ENCODE results near the gene PRKCE.
A peak's percentile ranks its signal among the peaks of the same experiment; 100 is the strongest.

PRKCE gene

DNA sequence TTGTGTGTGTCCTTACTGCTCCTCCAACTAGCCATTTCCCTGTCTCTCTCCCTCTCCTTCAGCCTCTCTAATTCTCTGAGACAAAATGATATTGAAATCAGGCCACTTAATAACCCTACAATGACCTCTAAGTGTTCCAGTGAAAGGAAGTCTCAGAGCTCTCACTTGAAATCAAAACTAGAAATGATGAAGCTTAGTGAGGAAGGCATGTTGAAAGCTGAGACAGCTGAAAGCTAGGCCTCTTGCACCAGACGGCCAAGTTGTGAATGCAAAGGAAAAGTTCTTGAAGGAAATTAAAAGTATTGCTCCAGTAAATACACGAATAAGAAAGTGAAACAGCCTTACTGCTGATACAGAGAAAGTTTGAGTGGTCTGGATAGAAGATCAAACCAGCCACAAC is 72.9 kb downstream of the PRKCE start:
- H3K36me3 ChIP-seq (ENCODE audit: control insufficient read depth, insufficient read depth, low read length): no peaks in the 10 kb centered on the region

DNA sequence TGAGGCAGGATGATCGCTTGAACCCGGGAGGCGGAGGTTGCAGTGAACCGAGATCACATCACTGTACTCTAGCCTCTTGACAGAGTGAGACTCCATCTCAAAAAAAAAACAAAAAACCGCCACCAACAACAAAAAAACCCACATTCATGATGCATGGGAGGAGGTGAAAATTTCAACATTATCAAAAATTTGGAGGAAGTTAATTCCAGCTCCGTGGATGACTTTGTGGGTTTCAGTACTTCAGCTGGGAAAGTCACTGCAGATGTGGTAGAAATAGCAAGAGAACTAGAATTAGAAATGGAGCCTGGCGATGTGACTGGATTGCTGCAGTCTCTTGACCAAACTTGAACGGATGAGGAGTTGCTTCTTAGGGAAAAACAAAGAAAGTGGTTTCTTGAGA is 74.3 kb downstream of the PRKCE start:
- Histone ChIP-seq H2AK5ac (ENCODE audit: low read length) (no peak overlapping the region), H3K27me3 (ENCODE audit: insufficient read depth, low read length, poor library complexity) (no peaks in the 10 kb centered on the region), H3K23ac (ENCODE audit: low read length) (no peak overlapping the region), H4K5ac (ENCODE audit: low read length) (no peak overlapping the region), H4K8ac (ENCODE audit: low read depth, low read length) (no peak overlapping the region), H3K27ac (ENCODE audit: low read depth, low read length) (no peak overlapping the region), H3K4ac (ENCODE audit: low read depth, low read length) (no peak overlapping the region), H3K4me2 (ENCODE audit: low read length) (no peak overlapping the region), H3K79me1 (ENCODE audit: low read length) (no peaks in the 10 kb centered on the region), H3K56ac (ENCODE audit: low read length) (no peak overlapping the region), H2BK15ac (replicated peaks; ENCODE audit: low read depth) (no peak overlapping the region), H3K18ac (ENCODE audit: low read length) (no peak overlapping the region), H3K4me3 (ENCODE audit: low read length) (no peak overlapping the region), H3K36me3 (ENCODE audit: control insufficient read depth, insufficient read depth, low read length) (no peaks in the 10 kb centered on the region), H3K79me2 (ENCODE audit: control insufficient read depth, insufficient read depth, low read length) (no peaks in the 10 kb centered on the region), H2BK5ac (ENCODE audit: low read length) (no peak overlapping the region), H3K9ac (ENCODE audit: low read length) (no peak overlapping the region), H3K4me1 (ENCODE audit: control insufficient read depth, low read depth, low read length) (no peaks in the 10 kb centered on the region), H2BK120ac (ENCODE audit: low read depth, low read length) (no peak overlapping the region)
- no peak for DNase-seq
- no CpG with 5 or more reads among the region's 8 CpGs for WGBS (ENCODE audit: extremely low coverage, insufficient coverage, low lambda C conversion rate)

More for the DNA sequence above, 72.9 kb downstream of the PRKCE start:
- no peak overlapping the region for H2BK120ac ChIP-seq (ENCODE audit: low read depth, low read length)
- no peak overlapping the region for H3K18ac ChIP-seq (ENCODE audit: low read length)
- no peak overlapping the region for H3K4me3 ChIP-seq (ENCODE audit: low read length)
- H2BK5ac ChIP-seq (ENCODE audit: low read length): no peak overlapping the region
- H3K4ac ChIP-seq (ENCODE audit: low read depth, low read length): no peak overlapping the region
- no peak overlapping the region for H4K8ac ChIP-seq (ENCODE audit: low read depth, low read length)
- H3K27me3 ChIP-seq (ENCODE audit: insufficient read depth, low read length, poor library complexity): no peaks in the 10 kb centered on the region
- H2AK5ac ChIP-seq (ENCODE audit: low read length): no peak overlapping the region
- no peaks in the 10 kb centered on the region for H3K79me1 ChIP-seq (ENCODE audit: low read length)
- H3K79me2 ChIP-seq (ENCODE audit: control insufficient read depth, insufficient read depth, low read length): no peaks in the 10 kb centered on the region
- no peak overlapping the region for H2BK15ac ChIP-seq (replicated peaks; ENCODE audit: low read depth)
- no peak overlapping the region for H3K27ac ChIP-seq (ENCODE audit: low read depth, low read length)
- H3K56ac ChIP-seq (ENCODE audit: low read length): no peak overlapping the region
- no peak for DNase-seq
- H3K4me2 ChIP-seq (ENCODE audit: low read length): no peak overlapping the region
- H3K9ac ChIP-seq (ENCODE audit: low read length): no peak overlapping the region
- no peaks in the 10 kb centered on the region for H3K4me1 ChIP-seq (ENCODE audit: control insufficient read depth, low read depth, low read length)
- no peak overlapping the region for H4K5ac ChIP-seq (ENCODE audit: low read length)
- WGBS (ENCODE audit: extremely low coverage, insufficient coverage, low lambda C conversion rate): no CpG with 5 or more reads among the region's 2 CpGs
- no peak overlapping the region for H3K23ac ChIP-seq (ENCODE audit: low read length)

DNA sequence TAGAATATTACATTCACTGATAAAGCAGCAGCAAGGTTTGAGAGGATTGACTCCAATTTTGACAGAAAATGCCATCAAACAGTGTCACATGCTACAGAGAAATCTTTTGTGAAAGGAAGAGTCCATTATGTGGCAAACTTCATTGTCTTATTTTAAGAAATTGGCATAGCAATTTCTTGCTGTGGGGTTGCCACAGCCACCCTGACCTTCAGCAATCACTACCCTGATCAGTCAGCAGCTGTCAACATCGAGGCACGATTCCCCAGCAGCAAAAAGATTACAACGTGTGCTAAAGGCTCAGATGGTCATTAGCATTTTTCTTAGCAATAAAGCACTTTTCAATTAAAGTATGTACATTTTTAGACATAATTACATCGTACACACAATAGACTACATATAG is 74.7 kb downstream of the PRKCE start:
- DNase-seq: no peak
- Histone ChIP-seq H3K18ac (ENCODE audit: low read length) (no peak overlapping the region), H3K56ac (ENCODE audit: low read length) (no peak overlapping the region), H2BK5ac (ENCODE audit: low read length) (no peak overlapping the region), H3K4me2 (ENCODE audit: low read length) (no peak overlapping the region), H3K4me3 (ENCODE audit: low read length) (no peak overlapping the region), H2BK120ac (ENCODE audit: low read depth, low read length) (no peak overlapping the region), H3K27me3 (ENCODE audit: insufficient read depth, low read length, poor library complexity) (no peaks in the 10 kb centered on the region), H2BK15ac (replicated peaks; ENCODE audit: low read depth) (no peak overlapping the region), H2AK5ac (ENCODE audit: low read length) (no peak overlapping the region), H4K5ac (ENCODE audit: low read length) (no peak overlapping the region), H3K79me2 (ENCODE audit: control insufficient read depth, insufficient read depth, low read length) (no peaks in the 10 kb centered on the region), H3K4ac (ENCODE audit: low read depth, low read length) (no peak overlapping the region), H3K23ac (ENCODE audit: low read length) (no peak overlapping the region), H3K4me1 (ENCODE audit: control insufficient read depth, low read depth, low read length) (no peaks in the 10 kb centered on the region), H3K79me1 (ENCODE audit: low read length) (no peaks in the 10 kb centered on the region), H3K27ac (ENCODE audit: low read depth, low read length) (no peak overlapping the region), H3K9ac (ENCODE audit: low read length) (no peak overlapping the region), H3K36me3 (ENCODE audit: control insufficient read depth, insufficient read depth, low read length) (no peaks in the 10 kb centered on the region), H4K8ac (ENCODE audit: low read depth, low read length) (no peak overlapping the region)
- WGBS (ENCODE audit: extremely low coverage, insufficient coverage, low lambda C conversion rate): no CpG with 5 or more reads among the region's 4 CpGs

DNA sequence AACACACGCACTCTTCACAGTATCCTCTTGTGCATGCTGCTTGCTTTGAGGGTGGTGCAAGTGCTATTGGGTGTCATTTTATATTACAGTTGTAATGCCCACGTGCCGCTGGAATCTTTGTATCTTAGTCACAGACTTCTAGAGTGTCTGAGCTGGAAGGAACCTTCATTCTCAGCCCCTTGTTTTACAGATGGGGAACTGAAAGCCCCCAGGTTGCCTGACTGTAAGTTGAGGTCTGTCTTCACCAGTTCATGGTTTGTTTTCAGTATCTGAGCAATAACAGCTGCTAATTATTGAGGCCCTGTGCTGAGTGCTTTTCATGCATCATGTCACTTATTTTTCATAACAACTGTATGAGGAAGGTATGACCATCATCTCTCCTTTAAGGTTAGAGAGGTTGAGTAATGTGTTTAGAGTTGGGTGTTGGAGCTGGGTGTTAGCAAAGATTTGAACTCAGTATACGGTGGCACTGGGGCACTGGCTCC is 77.0 kb downstream of the PRKCE start:
- Histone ChIP-seq H3K36me3 (ENCODE audit: control insufficient read depth, insufficient read depth, low read length) (no peaks in the 10 kb centered on the region), H3K4ac (ENCODE audit: low read depth, low read length) (no peak overlapping the region), H2AK5ac (ENCODE audit: low read length) (no peak overlapping the region), H2BK120ac (ENCODE audit: low read depth, low read length) (no peak overlapping the region), H3K4me1 (ENCODE audit: control insufficient read depth, low read depth, low read length) (no peaks in the 10 kb centered on the region), H2BK5ac (ENCODE audit: low read length) (no peak overlapping the region), H3K23ac (ENCODE audit: low read length) (no peak overlapping the region), H3K4me3 (ENCODE audit: low read length) (no peak overlapping the region), H3K18ac (ENCODE audit: low read length) (no peak overlapping the region), H4K8ac (ENCODE audit: low read depth, low read length) (no peak overlapping the region), H3K27ac (ENCODE audit: low read depth, low read length) (no peak overlapping the region), H3K9ac (ENCODE audit: low read length) (no peak overlapping the region), H3K79me1 (ENCODE audit: low read length) (no peaks in the 10 kb centered on the region), H3K27me3 (ENCODE audit: insufficient read depth, low read length, poor library complexity) (no peaks in the 10 kb centered on the region), H3K56ac (ENCODE audit: low read length) (no peak overlapping the region), H3K79me2 (ENCODE audit: control insufficient read depth, insufficient read depth, low read length) (no peaks in the 10 kb centered on the region), H3K4me2 (ENCODE audit: low read length) (no peak overlapping the region), H2BK15ac (replicated peaks; ENCODE audit: low read depth) (no peak overlapping the region), H4K5ac (ENCODE audit: low read length) (no peak overlapping the region)
- no peak for DNase-seq
- no CpG with 5 or more reads among the region's 4 CpGs for WGBS (ENCODE audit: extremely low coverage, insufficient coverage, low lambda C conversion rate)

DNA sequence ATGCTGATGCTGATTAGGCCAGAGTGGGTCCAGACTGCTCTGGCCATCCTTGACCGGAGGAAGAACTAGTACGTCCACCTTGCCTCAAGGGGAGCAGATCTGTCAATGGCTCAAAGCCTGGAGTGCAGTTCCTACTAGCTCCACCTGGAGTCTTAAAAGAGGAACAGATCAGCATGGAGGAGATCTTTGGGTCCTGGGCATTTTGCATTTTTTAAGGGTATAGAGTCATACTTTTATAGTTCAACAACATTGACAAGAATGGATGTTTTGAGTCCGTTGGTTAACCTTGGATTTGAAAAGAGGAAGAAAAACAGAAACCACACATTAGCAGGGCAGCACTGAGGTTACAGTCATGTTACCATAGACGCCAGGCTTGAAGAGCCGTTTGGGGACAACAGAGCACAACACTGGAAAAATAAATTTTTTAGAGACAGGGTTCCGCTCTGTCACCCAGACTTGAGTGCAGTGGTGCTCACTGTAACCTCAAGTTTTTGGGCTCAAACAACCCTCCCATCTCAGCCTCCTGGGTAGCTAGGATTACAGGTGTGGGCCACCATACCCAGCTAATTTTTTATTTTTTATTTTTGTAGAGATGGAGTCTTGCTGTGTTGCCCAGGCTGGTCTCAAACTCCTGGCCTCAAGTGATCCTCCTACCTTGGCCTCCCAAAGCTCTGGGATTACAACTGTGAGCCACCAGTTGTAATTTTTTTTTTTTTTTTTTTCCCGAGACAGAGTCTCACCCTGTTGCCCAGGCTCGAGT is 78.5 kb downstream of the PRKCE start:
- DNase-seq: peak; percentile 58
- Histone ChIP-seq H2BK120ac (ENCODE audit: low read depth, low read length) (no peak overlapping the region), H3K27me3 (ENCODE audit: insufficient read depth, low read length, poor library complexity) (no peaks in the 10 kb centered on the region), H3K4ac (ENCODE audit: low read depth, low read length) (no peak overlapping the region), H3K18ac (ENCODE audit: low read length) (no peak overlapping the region), H2BK15ac (replicated peaks; ENCODE audit: low read depth) (no peak overlapping the region), H2AK5ac (ENCODE audit: low read length) (no peak overlapping the region), H3K79me1 (ENCODE audit: low read length) (no peaks in the 10 kb centered on the region), H3K23ac (ENCODE audit: low read length) (no peak overlapping the region), H3K27ac (ENCODE audit: low read depth, low read length) (no peak overlapping the region), H2BK5ac (ENCODE audit: low read length) (no peak overlapping the region), H4K8ac (ENCODE audit: low read depth, low read length) (no peak overlapping the region), H3K56ac (ENCODE audit: low read length) (no peak overlapping the region), H3K36me3 (ENCODE audit: control insufficient read depth, insufficient read depth, low read length) (no peaks in the 10 kb centered on the region), H4K5ac (ENCODE audit: low read length) (no peak overlapping the region), H3K79me2 (ENCODE audit: control insufficient read depth, insufficient read depth, low read length) (no peaks in the 10 kb centered on the region), H3K4me1 (ENCODE audit: control insufficient read depth, low read depth, low read length) (no peaks in the 10 kb centered on the region), H3K4me3 (ENCODE audit: low read length) (no peak overlapping the region), H3K4me2 (ENCODE audit: low read length) (no peak overlapping the region), H3K9ac (ENCODE audit: low read length) (no peak overlapping the region)
- WGBS (ENCODE audit: extremely low coverage, insufficient coverage, low lambda C conversion rate): no CpG with 5 or more reads among the region's 8 CpGs

DNA sequence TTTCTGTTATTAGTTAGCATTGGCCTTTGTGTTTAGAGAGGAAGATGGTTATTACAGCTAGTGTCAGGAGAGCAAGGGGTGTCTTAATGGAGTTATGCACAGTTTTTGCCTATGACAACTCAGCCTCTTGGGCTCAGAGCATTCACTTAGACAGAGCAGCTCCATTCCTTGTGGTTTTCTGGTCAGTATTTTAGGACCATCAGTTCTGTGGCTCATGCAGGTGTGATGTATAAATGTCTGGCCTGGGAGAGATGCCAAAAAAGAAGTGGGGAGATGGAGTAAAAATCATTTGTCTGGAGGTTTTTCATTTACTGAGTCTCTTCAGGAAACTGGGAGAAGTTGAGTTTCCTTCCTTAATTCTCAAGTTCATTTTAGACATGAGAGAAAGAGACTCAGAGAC is 79.7 kb downstream of the PRKCE start:
- Histone ChIP-seq H4K5ac (ENCODE audit: low read length) (no peak overlapping the region), H3K4ac (ENCODE audit: low read depth, low read length) (no peak overlapping the region), H2BK15ac (replicated peaks; ENCODE audit: low read depth) (no peak overlapping the region), H3K4me2 (ENCODE audit: low read length) (no peak overlapping the region), H3K18ac (ENCODE audit: low read length) (no peak overlapping the region), H3K27me3 (ENCODE audit: insufficient read depth, low read length, poor library complexity) (no peaks in the 10 kb centered on the region), H4K8ac (ENCODE audit: low read depth, low read length) (no peak overlapping the region), H3K79me2 (ENCODE audit: control insufficient read depth, insufficient read depth, low read length) (no peaks in the 10 kb centered on the region), H2BK5ac (ENCODE audit: low read length) (no peak overlapping the region), H2AK5ac (ENCODE audit: low read length) (no peak overlapping the region), H3K27ac (ENCODE audit: low read depth, low read length) (no peak overlapping the region), H3K4me1 (ENCODE audit: control insufficient read depth, low read depth, low read length) (no peaks in the 10 kb centered on the region), H3K4me3 (ENCODE audit: low read length) (no peak overlapping the region), H3K36me3 (ENCODE audit: control insufficient read depth, insufficient read depth, low read length) (no peaks in the 10 kb centered on the region), H3K56ac (ENCODE audit: low read length) (no peak overlapping the region), H2BK120ac (ENCODE audit: low read depth, low read length) (no peak overlapping the region), H3K79me1 (ENCODE audit: low read length) (no peaks in the 10 kb centered on the region), H3K23ac (ENCODE audit: low read length) (no peak overlapping the region), H3K9ac (ENCODE audit: low read length) (no peak overlapping the region)
- DNase-seq: no peak
